Duodenal mucosa (tissue), 2 donors: Measurements from ENCODE around the gene TNS4.

Experiments used
- H3K27ac ChIP-seq: one replicate; pipeline ENCODE4 v1.7.0; 2013; ENCODE audit warnings: low read depth, low read length
- H3K27me3 ChIP-seq, 2 donors: one replicate each; pipeline ENCODE4 v1.7.0; 2013; ENCODE audit warnings: low read length in 2 of 2, control low read depth in 1 of 2; ENCODE audit not compliant: insufficient read depth in 2 of 2, control insufficient read depth in 1 of 2
- H3K36me3 ChIP-seq, 2 donors: one replicate each; pipeline ENCODE4 v1.7.0; 2013; ENCODE audit warnings: low read length in 2 of 2, control low read depth in 1 of 2; ENCODE audit not compliant: insufficient read depth in 2 of 2, control insufficient read depth in 1 of 2
- H3K4me1 ChIP-seq, 2 donors: one replicate each; pipeline ENCODE4 v1.7.0; 2013; ENCODE audit warnings: low read length in 2 of 2, control low read depth in 1 of 2; ENCODE audit not compliant: insufficient read depth in 2 of 2, control insufficient read depth in 1 of 2
- H3K4me3 ChIP-seq, 2 donors: one replicate each; pipeline ENCODE4 v1.7.0; 2013; ENCODE audit warnings: low read length in 2 of 2, low read depth in 1 of 2
- H3K9ac ChIP-seq, 2 donors: one replicate each; pipeline ENCODE4 v1.7.0; 2013; ENCODE audit warnings: low read length in 2 of 2, low read depth in 1 of 2
- H3K9me3 ChIP-seq, 2 donors: one replicate each; pipeline ENCODE4 v1.7.0; 2013; ENCODE audit warnings: low read length in 2 of 2, control low read depth in 1 of 2; ENCODE audit not compliant: control insufficient read depth in 1 of 2

TNS4 gene

GRCh38 chr17:40448639-40449261, 52.7 kb downstream of the TNS4 start:
- H3K27ac ChIP-seq, result peak overlapping the region; percentile 65
- peak overlapping the region; percentile 5 to 42 for H3K9ac ChIP-seq
- H3K4me3 ChIP-seq, result peak overlapping the region; percentile 33 to 37
- H3K36me3 ChIP-seq, result peaks cover 6 to 7% of the 10 kb centered on the region in 2 donors
- H3K9me3 ChIP-seq, result no peaks in the 10 kb centered on the region
- peaks cover 78 to 79% of the 10 kb centered on the region in 2 donors for H3K4me1 ChIP-seq
- H3K27me3 ChIP-seq, result peaks cover 0 to 2% of the 10 kb centered on the region in 2 donors

- no peaks in the 10 kb centered on the region for H3K9me3 ChIP-seq
- peak overlapping the region; percentile 33 to 37 for H3K4me3 ChIP-seq
- peaks cover 0 to 2% of the 10 kb centered on the region in 2 donors for H3K27me3 ChIP-seq
- H3K4me1 ChIP-seq, result peaks cover 76 to 77% of the 10 kb centered on the region in 2 donors
- peak overlapping the region; percentile 51 for H3K27ac ChIP-seq
- H3K9ac ChIP-seq, result peak overlapping the region in 1 of 2 donors; percentile 25
- peaks cover 4 to 6% of the 10 kb centered on the region in 2 donors for H3K36me3 ChIP-seq
These were observed 53.2 kb downstream of the TNS4 start for GRCh38 chr17:40448213-40448638.

DNA sequence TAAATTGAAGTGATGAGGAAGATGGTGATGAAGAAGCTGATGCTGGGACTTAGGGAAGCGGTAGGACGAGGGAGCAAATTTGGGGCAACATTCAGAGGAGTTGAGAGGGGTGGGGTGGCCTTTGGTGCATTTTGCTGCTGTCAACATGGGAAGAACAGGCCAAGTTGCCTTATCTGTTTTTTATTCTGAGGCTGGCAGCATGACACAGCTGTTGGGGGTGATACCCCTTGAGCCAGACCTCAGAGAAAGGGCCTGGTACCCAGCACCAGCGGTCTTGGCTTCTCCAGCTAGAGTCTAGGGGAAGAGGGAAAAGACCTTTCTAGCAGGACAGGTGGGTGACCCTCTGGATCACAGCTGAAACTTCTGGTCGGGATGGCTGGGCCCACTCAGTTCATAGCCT, 53.6 kb downstream of the TNS4 start:
- Histone ChIP-seq H3K9ac (peak overlapping the region in 1 of 2 donors; percentile 25), H3K4me3 (peak overlapping the region; percentile 28 to 33), H3K27ac (peak overlapping the region; percentile 51), H3K4me1 (peaks cover 73 to 76% of the 10 kb centered on the region in 2 donors), H3K27me3 (peaks cover 0 to 2% of the 10 kb centered on the region in 2 donors), H3K36me3 (peaks cover 0 to 2% of the 10 kb centered on the region in 2 donors), H3K9me3 (no peaks in the 10 kb centered on the region)

DNA sequence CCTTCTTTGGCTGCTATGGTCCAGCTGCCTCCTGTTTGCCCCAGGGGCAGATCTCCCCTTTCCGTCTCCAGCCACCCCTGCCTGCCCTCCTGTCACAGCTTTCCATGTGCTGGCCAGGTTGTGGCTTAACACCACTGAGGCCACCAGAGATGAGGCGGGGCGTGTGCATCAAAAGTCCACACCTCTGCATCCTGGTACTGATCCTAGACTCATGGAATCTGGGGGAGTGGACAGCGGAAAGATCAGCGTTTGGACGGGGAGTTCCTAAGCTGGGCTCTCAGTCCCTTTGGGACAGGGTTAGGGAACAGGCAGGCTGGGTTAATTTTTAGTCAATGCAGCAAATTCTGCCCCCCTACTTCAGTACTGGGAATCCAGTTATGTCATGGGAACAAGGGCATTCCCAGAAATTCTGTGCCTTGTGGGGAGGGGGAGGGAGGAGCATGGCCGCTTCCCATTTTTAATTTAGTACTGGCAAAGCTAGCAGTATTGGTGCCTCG, 54.2 kb downstream of the TNS4 start:
- H3K27me3 ChIP-seq, result peaks cover 0 to 2% of the 10 kb centered on the region in 2 donors
- H3K4me1 ChIP-seq, result peaks cover 66 to 76% of the 10 kb centered on the region in 2 donors
- no peak overlapping the region for H3K9ac ChIP-seq
- peak overlapping the region in 1 of 2 donors; percentile 4 for H3K4me3 ChIP-seq
- peak overlapping the region; percentile 66 for H3K27ac ChIP-seq
- no peaks in the 10 kb centered on the region for H3K9me3 ChIP-seq
- no peaks in the 10 kb centered on the region for H3K36me3 ChIP-seq

DNA sequence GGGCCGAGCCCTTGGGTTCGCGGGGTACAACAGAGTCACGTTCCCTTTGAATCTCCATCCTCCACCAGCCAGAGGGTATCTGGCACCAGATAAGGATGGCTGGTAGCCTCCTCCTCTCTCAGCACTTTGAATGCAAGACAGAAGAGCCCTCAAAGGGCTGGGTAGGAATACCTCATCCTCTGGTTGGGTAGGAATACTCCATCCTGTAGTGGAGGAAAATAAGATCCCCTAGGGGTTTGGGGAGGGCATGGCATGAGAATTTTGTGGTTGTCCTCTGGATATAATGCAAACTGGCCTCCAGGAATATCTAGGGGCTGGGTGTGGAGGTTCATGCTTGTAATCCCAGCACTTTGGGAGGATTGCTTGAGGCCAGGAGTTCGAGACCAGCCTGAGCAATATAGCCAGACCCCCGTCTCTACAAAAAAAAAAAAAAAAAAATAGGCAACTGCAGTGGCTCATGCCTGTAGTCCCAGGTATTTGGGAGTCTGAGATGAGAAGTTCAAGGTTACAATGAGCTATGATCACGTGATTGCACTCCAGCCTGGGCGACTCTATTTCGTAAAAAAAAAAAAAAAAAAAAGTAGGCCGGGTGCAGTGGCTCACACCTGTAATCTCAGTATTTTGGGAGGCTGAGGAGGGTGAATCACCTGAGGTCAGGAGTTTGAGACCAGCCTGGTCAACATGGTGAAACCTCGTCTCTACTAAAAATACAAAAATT, 55.5 kb downstream of the TNS4 start:
- Histone ChIP-seq H3K36me3 (no peaks in the 10 kb centered on the region), H3K9me3 (no peaks in the 10 kb centered on the region), H3K27ac (peak overlapping the region; percentile 53), H3K4me3 (peak overlapping the region; percentile 70 to 83), H3K4me1 (peaks cover 56 to 69% of the 10 kb centered on the region in 2 donors), H3K9ac (peak overlapping the region; percentile 51 to 67), H3K27me3 (peaks cover 0 to 2% of the 10 kb centered on the region in 2 donors)

DNA sequence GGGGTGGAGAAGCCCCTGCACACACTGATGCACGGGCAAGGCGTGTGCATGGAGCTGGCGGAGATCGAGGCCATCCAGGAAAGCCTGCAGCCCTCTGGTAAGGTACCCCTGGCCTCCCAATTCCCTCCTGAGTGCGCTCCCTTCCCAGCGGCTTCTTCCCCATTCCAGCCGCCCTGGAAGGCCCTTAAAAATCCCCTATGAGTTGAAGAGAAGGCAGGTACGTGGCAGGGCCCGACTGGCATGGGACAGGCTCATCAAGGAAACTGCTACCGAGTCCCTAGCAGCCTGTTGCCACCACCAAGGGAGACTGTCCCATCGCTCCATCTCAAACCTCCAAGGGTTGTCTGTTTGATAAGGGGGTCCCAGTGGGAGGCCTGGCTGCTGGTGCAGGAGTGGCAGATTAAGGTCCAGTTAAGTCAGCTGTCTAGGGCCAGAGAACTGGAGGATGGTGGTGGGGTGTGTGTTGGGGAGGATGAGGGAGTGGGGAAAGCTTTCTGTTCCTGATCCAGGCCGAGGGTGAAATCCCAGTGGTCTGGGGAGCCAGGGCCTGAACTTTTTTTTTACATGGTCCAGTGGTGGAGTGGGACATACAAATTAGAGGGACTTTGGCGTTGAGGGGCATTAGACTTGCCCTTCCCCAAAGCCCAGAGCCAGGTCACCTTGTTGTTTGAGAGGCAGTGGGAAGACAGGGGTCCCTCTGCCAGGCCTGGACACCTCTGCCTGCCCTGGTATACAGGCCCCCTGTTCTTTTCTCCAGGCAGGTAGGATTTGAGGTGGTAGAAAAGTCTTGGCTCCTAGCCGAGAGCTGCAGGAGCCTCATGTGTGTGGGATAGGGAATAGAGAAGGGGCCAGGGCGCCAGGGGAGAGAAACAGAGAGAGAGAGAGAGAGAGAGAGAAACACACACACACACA, 57.2 kb downstream of the TNS4 start:
- no peaks in the 10 kb centered on the region for H3K36me3 ChIP-seq
- peak overlapping the region; percentile 53 for H3K27ac ChIP-seq
- H3K9ac ChIP-seq, result peak overlapping the region; percentile 25 to 67
- H3K4me3 ChIP-seq, result peak overlapping the region; percentile 70 to 83
- H3K9me3 ChIP-seq, result no peaks in the 10 kb centered on the region
- H3K4me1 ChIP-seq, result peaks cover 46 to 55% of the 10 kb centered on the region in 2 donors
- peaks cover 0 to 2% of the 10 kb centered on the region in 2 donors for H3K27me3 ChIP-seq

DNA sequence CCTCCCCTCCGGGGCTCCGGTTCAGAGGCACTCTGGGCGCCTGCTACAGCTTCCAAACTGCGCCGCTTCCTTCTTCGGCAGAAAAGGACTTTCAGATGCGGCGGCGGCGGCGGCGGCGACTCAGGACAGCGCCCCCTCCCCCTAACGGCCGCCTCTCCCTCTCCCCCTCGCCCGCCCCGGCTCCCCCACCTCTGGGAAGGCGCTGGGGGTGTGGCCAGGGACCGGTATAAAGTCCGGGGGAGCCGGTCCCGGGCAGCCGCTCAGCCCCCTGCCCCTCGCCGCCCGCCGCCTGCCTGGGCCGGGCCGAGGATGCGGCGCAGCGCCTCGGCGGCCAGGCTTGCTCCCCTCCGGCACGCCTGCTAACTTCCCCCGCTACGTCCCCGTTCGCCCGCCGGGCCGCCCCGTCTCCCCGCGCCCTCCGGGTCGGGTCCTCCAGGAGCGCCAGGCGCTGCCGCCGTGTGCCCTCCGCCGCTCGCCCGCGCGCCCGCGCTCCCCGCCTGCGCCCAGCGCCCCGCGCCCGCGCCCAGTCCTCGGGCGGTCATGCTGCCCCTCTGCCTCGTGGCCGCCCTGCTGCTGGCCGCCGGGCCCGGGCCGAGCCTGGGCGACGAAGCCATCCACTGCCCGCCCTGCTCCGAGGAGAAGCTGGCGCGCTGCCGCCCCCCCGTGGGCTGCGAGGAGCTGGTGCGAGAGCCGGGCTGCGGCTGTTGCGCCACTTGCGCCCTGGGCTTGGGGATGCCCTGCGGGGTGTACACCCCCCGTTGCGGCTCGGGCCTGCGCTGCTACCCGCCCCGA, 58.0 kb downstream of the TNS4 start, which contains the start of gene IGFBP4:
TSS of gene IGFBP4 (plus strand) at position 255 of the 792 bp plus-strand sequence. CDS start at position 541, 286 bp downstream.
- Histone ChIP-seq H3K27ac (peak within 1 kb of the TSS; percentile 66), H3K4me1 (peaks cover 38 to 46% of the 10 kb centered on the region in 2 donors), H3K9ac (peak within 1 kb of the TSS; percentile 30 to 67), H3K27me3 (peaks cover 0 to 2% of the 10 kb centered on the region in 2 donors), H3K9me3 (no peaks in the 10 kb centered on the region), H3K36me3 (no peaks in the 10 kb centered on the region), H3K4me3 (peak within 1 kb of the TSS; percentile 70 to 83)

GRCh38 chr17:40442392-40443195, 58.8 kb downstream of the TNS4 start:
- no peaks in the 10 kb centered on the region for H3K9me3 ChIP-seq
- no peaks in the 10 kb centered on the region for H3K36me3 ChIP-seq
- peaks cover 30 to 38% of the 10 kb centered on the region in 2 donors for H3K4me1 ChIP-seq
- H3K27me3 ChIP-seq, result peaks cover 0 to 2% of the 10 kb centered on the region in 2 donors
- H3K4me3 ChIP-seq, result peak overlapping the region; percentile 59 to 61
- peak overlapping the region; percentile 66 for H3K27ac ChIP-seq
- H3K9ac ChIP-seq, result peak overlapping the region; percentile 30 to 51
